ENCODE data around the gene HSPB9.

- TF ChIP-seq CTCF (IDR thresholded peaks at IDR 0.05 in 8 of 11, conservative IDR thresholded peaks at IDR 0.05 in 3 of 11) (no peak), POLR2A (IDR thresholded peaks at IDR 0.05) (peak in 1 of 3 donors; percentile 44)
These were observed 1.5 kb upstream of the HSPB9 start, which contains the start of gene KAT2A for GRCh38 chr17:42120770-42121769.
